GM18517 (cell line): ENCODE results near the gene ALKBH3.

Experiments
- ATAC-seq: cut with Tn5 transposase; IDR thresholded peaks from one replicate; pipeline ENCODE4 v1.9.1; 2021; ENCODE audit warnings: mild to moderate bottlenecking, moderate library complexity; ENCODE audit not compliant: unreplicated experiment

Gene ALKBH3

GRCh38 chr11:43880640-43881159 lies at the start of gene ALKBH3:
ALKBH3 (plus strand) TSS chr11:43880831; CDS start chr11:43882653, 1,822 bp downstream.
- ATAC-seq = peak; percentile 96

GRCh38 chr11:43830928-43831440 lies 49.6 kb upstream of the ALKBH3 start:
- ATAC-seq = no peak

- ATAC-seq = no peak
These were observed 48.1 kb upstream of the ALKBH3 start for GRCh38 chr11:43832536-43832935.

- ATAC-seq = no peak
These were observed 47.0 kb upstream of the ALKBH3 start for GRCh38 chr11:43833657-43834073.

- no peak for ATAC-seq
These were observed 46.3 kb upstream of the ALKBH3 start for GRCh38 chr11:43834286-43834685.

GRCh38 chr11:43835104-43835503 lies 45.5 kb upstream of the ALKBH3 start:
- ATAC-seq = no peak

- ATAC-seq = no peak
These were observed 42.8 kb upstream of the ALKBH3 start for GRCh38 chr11:43837879-43838278.

GRCh38 chr11:43842021-43842420 lies 38.6 kb upstream of the ALKBH3 start:
- no peak for ATAC-seq

- ATAC-seq = no peak
These were observed 34.8 kb upstream of the ALKBH3 start for GRCh38 chr11:43845816-43846215.

- peak; percentile 86 for ATAC-seq
These were observed 28.5 kb upstream of the ALKBH3 start for GRCh38 chr11:43852057-43852636.

- no peak for ATAC-seq
These were observed 26.9 kb upstream of the ALKBH3 start for GRCh38 chr11:43853781-43854180.

- no peak for ATAC-seq
These were observed 23.6 kb upstream of the ALKBH3 start for GRCh38 chr11:43856993-43857392.

GRCh38 chr11:43861141-43861540 lies 19.5 kb upstream of the ALKBH3 start:
- no peak for ATAC-seq

GRCh38 chr11:43866520-43866919 lies 14.1 kb upstream of the ALKBH3 start:
- no peak for ATAC-seq

GRCh38 chr11:43866969-43867368 lies 13.7 kb upstream of the ALKBH3 start:
- no peak for ATAC-seq

- peak; percentile 100 for ATAC-seq
These were observed 11.6 kb upstream of the ALKBH3 start for GRCh38 chr11:43868852-43869567.

GRCh38 chr11:43871051-43871450 lies 9.6 kb upstream of the ALKBH3 start:
- no peak for ATAC-seq

GRCh38 chr11:43872995-43873394 lies 7.6 kb upstream of the ALKBH3 start:
- ATAC-seq = no peak

- no peak for ATAC-seq
These were observed 6.6 kb upstream of the ALKBH3 start for GRCh38 chr11:43874078-43874477.

GRCh38 chr11:43874738-43875137 lies 5.9 kb upstream of the ALKBH3 start:
- no peak for ATAC-seq

- peak; percentile 8 for ATAC-seq
These were observed 617 bp upstream of the ALKBH3 start for GRCh38 chr11:43879789-43880639.
